Measurements from ENCODE around the gene USP26. TPM values are rescaled to one million over a fixed set of nuclear protein-coding genes. Genes with fewer than 3 reads are reported as not detected.

Gene USP26
- total and polyA plus RNA-seq, 2 experiments from 2014 or later, result 0.07 TPM; not detected in 1

DNA sequence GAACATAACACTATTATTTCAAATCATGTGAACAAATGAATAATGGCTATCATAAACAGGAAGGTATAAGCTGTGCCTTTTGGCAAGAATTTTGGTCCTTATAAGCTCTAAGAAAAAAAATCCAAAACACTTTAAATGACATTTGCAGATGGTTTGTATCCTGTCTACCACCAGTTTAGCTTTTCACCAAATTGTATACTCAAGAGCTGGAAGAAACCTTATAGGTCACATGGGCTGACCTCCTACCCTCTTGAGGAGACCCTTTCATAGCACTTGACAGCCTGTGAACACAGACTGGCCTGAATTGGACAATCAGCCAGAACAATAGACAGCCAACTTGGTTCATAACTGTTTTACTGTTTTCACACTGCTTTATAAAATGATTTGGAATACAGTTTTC is 24.3 kb downstream of the USP26 start:
- Histone ChIP-seq H3K9me3 (ENCODE audit: low read depth) (no peaks in the 10 kb centered on the region), H3K79me2 (no peaks in the 10 kb centered on the region), H3K27me3 (no peaks in the 10 kb centered on the region), H3K36me3 (replicated peaks; ENCODE audit: insufficient read depth, low read depth) (no peaks in the 10 kb centered on the region), H4K20me1 (ENCODE audit: insufficient read depth, poor library complexity, severe bottlenecking) (no peaks in the 10 kb centered on the region), H3K4me2 (no peak overlapping the region), H3K4me3 (no peak overlapping the region), H3K4me1 (ENCODE audit: insufficient read depth) (peaks cover 3% of the 10 kb centered on the region), H3K27ac (no peak overlapping the region), H3K9me2 (replicated peaks; ENCODE audit: insufficient read depth) (no peaks in the 10 kb centered on the region), H2AFZ (no peak overlapping the region)
- DNase-seq (ENCODE audit: low spot score), result no peak
- TF ChIP-seq EZH2 (IDR thresholded peaks at IDR 0.05; ENCODE audit: borderline replicate concordance), result no peak
- no peak for TF ChIP-seq EZH2phosphoT487 (IDR thresholded peaks at IDR 0.05; ENCODE audit: low read depth, severe bottlenecking, unreplicated experiment)
- TF ChIP-seq, protein P1, sequence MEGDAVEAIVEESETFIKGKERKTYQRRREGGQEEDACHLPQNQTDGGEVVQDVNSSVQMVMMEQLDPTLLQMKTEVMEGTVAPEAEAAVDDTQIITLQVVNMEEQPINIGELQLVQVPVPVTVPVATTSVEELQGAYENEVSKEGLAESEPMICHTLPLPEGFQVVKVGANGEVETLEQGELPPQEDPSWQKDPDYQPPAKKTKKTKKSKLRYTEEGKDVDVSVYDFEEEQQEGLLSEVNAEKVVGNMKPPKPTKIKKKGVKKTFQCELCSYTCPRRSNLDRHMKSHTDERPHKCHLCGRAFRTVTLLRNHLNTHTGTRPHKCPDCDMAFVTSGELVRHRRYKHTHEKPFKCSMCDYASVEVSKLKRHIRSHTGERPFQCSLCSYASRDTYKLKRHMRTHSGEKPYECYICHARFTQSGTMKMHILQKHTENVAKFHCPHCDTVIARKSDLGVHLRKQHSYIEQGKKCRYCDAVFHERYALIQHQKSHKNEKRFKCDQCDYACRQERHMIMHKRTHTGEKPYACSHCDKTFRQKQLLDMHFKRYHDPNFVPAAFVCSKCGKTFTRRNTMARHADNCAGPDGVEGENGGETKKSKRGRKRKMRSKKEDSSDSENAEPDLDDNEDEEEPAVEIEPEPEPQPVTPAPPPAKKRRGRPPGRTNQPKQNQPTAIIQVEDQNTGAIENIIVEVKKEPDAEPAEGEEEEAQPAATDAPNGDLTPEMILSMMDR (IDR thresholded peaks at IDR 0.05; ENCODE audit: poor library complexity), result no peak

DNA sequence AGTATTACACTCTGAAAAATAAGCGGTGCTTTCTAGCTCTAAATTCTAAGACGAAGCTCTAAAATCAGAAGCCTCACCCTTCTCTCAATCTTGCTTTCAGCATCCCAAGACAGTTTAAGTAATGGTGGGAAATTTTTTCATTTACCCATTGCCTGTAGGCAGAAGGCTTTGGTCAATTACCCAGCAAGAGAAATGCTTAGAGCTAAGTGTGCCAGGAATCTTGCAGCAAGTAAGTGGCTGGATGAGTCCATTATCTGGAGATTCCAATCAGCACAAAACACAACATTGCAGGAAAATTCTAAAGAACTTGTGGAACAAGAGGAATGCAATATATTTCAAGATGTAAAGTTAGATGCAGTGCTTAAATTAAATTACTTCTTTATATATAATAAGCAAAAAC is 28.4 kb downstream of the USP26 start:
- Histone ChIP-seq H3K27ac (no peak overlapping the region), H3K9me3 (ENCODE audit: low read depth) (no peaks in the 10 kb centered on the region), H3K27me3 (no peaks in the 10 kb centered on the region), H3K4me1 (ENCODE audit: insufficient read depth) (peaks cover 3% of the 10 kb centered on the region), H3K79me2 (no peaks in the 10 kb centered on the region), H3K4me3 (no peak overlapping the region), H3K9me2 (replicated peaks; ENCODE audit: insufficient read depth) (no peaks in the 10 kb centered on the region), H2AFZ (no peak overlapping the region), H3K4me2 (no peak overlapping the region), H3K36me3 (replicated peaks; ENCODE audit: insufficient read depth, low read depth) (no peaks in the 10 kb centered on the region), H4K20me1 (ENCODE audit: insufficient read depth, poor library complexity, severe bottlenecking) (no peaks in the 10 kb centered on the region)
- DNase-seq (ENCODE audit: low spot score), result no peak
- 84% methylated on average over 2 of the region's 2 CpGs for WGBS (ENCODE audit: low lambda C conversion rate, missing lambda C conversion rate)
- TF ChIP-seq, protein P1 (IDR thresholded peaks at IDR 0.05; ENCODE audit: poor library complexity), result no peak
- TF ChIP-seq EZH2 (IDR thresholded peaks at IDR 0.05; ENCODE audit: borderline replicate concordance) (no peak), EZH2phosphoT487 (IDR thresholded peaks at IDR 0.05; ENCODE audit: low read depth, severe bottlenecking, unreplicated experiment) (no peak)

DNA sequence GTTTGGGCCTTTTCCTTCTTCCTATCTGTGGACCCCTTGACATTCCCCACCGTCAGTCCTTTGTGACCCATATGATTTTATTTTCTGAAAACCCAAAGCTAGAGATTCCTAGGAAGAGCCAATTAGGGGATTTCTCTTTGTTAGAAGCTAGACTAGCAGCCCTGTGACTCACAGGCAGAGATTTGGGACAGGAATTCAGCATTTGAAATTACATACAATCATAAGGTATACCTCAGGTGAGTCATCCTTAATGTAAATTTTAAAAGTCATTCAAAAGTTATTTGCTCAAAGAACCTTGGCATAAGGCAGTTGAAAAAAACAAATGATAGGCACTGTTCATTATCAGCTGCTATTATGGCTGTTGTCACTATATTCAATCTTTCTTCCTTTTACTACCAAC is 40.6 kb downstream of the USP26 start:
- 73% methylated on average over 1 of the region's 1 CpG for WGBS (ENCODE audit: low lambda C conversion rate, missing lambda C conversion rate)
- Histone ChIP-seq H4K20me1 (ENCODE audit: insufficient read depth, poor library complexity, severe bottlenecking) (no peaks in the 10 kb centered on the region), H3K79me2 (no peaks in the 10 kb centered on the region), H3K4me1 (ENCODE audit: insufficient read depth) (peaks cover 11% of the 10 kb centered on the region), H2AFZ (no peak overlapping the region), H3K4me2 (no peak overlapping the region), H3K27ac (no peak overlapping the region), H3K9me3 (ENCODE audit: low read depth) (no peaks in the 10 kb centered on the region), H3K36me3 (replicated peaks; ENCODE audit: insufficient read depth, low read depth) (no peaks in the 10 kb centered on the region), H3K27me3 (no peaks in the 10 kb centered on the region), H3K4me3 (no peak overlapping the region), H3K9me2 (replicated peaks; ENCODE audit: insufficient read depth) (no peaks in the 10 kb centered on the region)
- TF ChIP-seq EZH2 (IDR thresholded peaks at IDR 0.05; ENCODE audit: borderline replicate concordance), result no peak
- TF ChIP-seq, protein P1 (IDR thresholded peaks at IDR 0.05; ENCODE audit: poor library complexity), result no peak
- no peak for TF ChIP-seq EZH2phosphoT487 (IDR thresholded peaks at IDR 0.05; ENCODE audit: low read depth, severe bottlenecking, unreplicated experiment)
- no peak for DNase-seq (ENCODE audit: low spot score)
